ENCODE measurements around the gene NPAS3.

The NPAS3 gene

GRCh38 chr14:32939254-32940065, 781 bp downstream of the NPAS3 start (continued):
- TF ChIP-seq HOXD13 (CRISPR knock-in tag; IDR thresholded peaks at IDR 0.05; ENCODE audit: borderline replicate concordance) (no peak), ZNF785 (tag by site-specific recombination; IDR thresholded peaks at IDR 0.05) (no peak)
- TF ChIP-seq, protein P1, sequence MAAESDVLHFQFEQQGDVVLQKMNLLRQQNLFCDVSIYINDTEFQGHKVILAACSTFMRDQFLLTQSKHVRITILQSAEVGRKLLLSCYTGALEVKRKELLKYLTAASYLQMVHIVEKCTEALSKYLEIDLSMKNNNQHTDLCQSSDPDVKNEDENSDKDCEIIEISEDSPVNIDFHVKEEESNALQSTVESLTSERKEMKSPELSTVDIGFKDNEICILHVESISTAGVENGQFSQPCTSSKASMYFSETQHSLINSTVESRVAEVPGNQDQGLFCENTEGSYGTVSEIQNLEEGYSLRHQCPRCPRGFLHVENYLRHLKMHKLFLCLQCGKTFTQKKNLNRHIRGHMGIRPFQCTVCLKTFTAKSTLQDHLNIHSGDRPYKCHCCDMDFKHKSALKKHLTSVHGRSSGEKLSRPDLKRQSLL (tag by site-specific recombination; IDR thresholded peaks at IDR 0.05), result peak; percentile 57; the same call in 1 of the 2 replicates

DNA sequence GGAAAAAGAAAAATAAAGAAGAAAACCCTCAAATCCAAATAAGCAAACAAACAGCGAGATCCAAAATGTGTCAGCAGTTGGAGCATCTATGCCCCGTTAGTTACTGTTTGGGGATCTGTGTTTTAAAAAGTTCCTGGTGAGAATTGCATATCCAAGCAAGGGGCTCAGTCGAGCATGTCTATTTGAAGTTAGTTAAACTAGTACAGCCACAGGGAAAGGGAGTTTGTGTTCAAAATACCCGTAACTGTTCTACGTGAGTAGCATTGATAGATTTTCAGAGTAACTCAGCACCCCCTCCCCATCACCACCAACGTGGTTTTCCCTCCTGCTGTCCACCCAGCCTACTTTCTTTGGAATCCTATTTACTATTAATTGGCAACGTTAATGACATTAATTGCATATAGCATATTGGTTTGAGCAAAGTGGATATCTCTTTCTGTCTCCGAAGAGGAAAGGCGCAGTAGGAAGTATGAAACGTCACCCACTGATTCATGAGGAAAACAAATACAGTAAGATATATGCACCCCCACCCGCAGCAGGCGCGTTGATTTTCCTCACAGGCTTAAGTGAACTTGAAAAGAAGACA, 1.5 kb downstream of the NPAS3 start:
- Histone ChIP-seq H3K4me3 (ENCODE audit: low read depth, low read length) (peak overlapping the region; percentile 65), H3K9me3 (ENCODE audit: control insufficient read depth, insufficient read depth, low read depth, low read length) (no peaks in the 10 kb centered on the region), H3K27ac (ENCODE audit: extremely low read depth, low read depth, low read length) (peak overlapping the region; percentile 90), H3K36me3 (ENCODE audit: control insufficient read depth in 2 of 2, insufficient read depth in 1 of 2, low read length in 2 of 2) (no peaks in the 10 kb centered on the region), H3K4me1 (ENCODE audit: control insufficient read depth, insufficient read depth, low read length) (peaks cover 23% of the 10 kb centered on the region)
- POLR2A ChIA-PET, result interaction anchor here (0.7 to 1.0 kb wide), 3 partner anchors 72 to 331 kb away, joined by 3 to 5 read pairs (median 4); no protein-coding TSS in a partner anchor
- CTCF ChIA-PET, result no interaction called here
- TF ChIP-seq SP2 (tag by site-specific recombination; IDR thresholded peaks at IDR 0.05) (no peak), ZBTB20 (tag by site-specific recombination; IDR thresholded peaks at IDR 0.05) (peak; percentile 59), ZNF366 (tag by site-specific recombination; conservative IDR thresholded peaks at IDR 0.05) (peak; percentile 42; the same call in 1 of the 2 replicates), ZBTB7A (tag by site-specific recombination; IDR thresholded peaks at IDR 0.05; ENCODE audit: low read depth) (no peak), ZNF561 (tag by site-specific recombination; IDR thresholded peaks at IDR 0.05; ENCODE audit: borderline replicate concordance) (no peak; the same call in 1 of the 2 replicates), ZSCAN18 (tag by site-specific recombination; IDR thresholded peaks at IDR 0.05) (no peak), ZNF449 (tag by site-specific recombination; IDR thresholded peaks at IDR 0.05) (no peak), IKZF3 (tag by site-specific recombination; IDR thresholded peaks at IDR 0.05) (no peak), MZF1 (tag by site-specific recombination; IDR thresholded peaks at IDR 0.05; ENCODE audit: borderline replicate concordance) (peak; percentile 48; the same call in 1 of the 2 replicates), REST (tag by site-specific recombination; IDR thresholded peaks at IDR 0.05) (no peak), ZNF558 (tag by site-specific recombination; IDR thresholded peaks at IDR 0.05) (no peak), PRDM6 (tag by site-specific recombination; IDR thresholded peaks at IDR 0.05) (no peak), ZEB2 (tag by site-specific recombination; IDR thresholded peaks at IDR 0.05) (no peak), ZBTB49 (tag by site-specific recombination; IDR thresholded peaks at IDR 0.05; ENCODE audit: low read depth) (no peak)
- TF ChIP-seq, protein P2, sequence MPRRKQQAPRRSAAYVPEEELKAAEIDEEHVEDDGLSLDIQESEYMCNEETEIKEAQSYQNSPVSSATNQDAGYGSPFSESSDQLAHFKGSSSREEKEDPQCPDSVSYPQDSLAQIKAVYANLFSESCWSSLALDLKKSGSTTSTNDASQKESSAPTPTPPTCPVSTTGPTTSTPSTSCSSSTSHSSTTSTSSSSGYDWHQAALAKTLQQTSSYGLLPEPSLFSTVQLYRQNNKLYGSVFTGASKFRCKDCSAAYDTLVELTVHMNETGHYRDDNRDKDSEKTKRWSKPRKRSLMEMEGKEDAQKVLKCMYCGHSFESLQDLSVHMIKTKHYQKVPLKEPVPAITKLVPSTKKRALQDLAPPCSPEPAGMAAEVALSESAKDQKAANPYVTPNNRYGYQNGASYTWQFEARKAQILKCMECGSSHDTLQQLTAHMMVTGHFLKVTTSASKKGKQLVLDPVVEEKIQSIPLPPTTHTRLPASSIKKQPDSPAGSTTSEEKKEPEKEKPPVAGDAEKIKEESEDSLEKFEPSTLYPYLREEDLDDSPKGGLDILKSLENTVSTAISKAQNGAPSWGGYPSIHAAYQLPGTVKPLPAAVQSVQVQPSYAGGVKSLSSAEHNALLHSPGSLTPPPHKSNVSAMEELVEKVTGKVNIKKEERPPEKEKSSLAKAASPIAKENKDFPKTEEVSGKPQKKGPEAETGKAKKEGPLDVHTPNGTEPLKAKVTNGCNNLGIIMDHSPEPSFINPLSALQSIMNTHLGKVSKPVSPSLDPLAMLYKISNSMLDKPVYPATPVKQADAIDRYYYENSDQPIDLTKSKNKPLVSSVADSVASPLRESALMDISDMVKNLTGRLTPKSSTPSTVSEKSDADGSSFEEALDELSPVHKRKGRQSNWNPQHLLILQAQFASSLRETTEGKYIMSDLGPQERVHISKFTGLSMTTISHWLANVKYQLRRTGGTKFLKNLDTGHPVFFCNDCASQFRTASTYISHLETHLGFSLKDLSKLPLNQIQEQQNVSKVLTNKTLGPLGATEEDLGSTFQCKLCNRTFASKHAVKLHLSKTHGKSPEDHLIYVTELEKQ (tag by site-specific recombination; IDR thresholded peaks at IDR 0.05; ENCODE audit: borderline replicate concordance), result no peak
